ENCODE data around the gene AQP12A. TPM values are rescaled to one million over a fixed set of nuclear protein-coding genes. Genes with fewer than 3 reads are reported as not detected.

Gene AQP12A
- total RNA-seq, 1 donor from 2014 or later: not detected

DNA sequence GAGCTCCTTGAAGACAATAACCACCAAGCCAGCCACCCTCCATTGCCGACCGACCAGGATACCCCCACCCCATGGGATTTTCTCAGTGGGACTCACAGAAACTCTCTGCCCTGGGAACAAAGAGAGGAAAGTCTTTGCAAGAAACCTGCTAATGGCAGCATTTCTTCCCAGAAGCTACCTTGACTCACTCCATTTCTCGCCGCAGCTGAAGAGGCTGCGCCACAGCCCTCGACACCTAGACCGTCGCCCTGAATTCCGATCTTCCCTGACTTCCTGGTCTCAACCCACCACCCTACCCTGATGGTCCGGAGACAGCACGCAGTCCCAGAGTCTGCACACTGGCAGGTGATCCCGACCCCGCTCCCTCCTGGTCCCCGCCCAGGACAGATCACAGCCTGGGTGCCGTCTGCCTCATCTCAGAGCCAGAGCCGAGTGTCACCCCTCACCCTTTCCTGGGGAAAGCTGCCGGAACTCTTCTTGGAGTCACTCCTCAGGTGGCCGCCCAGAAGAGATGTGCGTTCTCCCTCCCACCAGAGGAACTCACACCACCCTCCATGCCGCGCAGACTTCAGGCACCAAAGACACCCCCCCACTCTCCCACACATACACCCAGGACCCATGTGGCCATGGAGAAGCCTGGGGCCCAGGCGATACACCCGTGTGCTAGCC, 24.6 kb downstream of the AQP12A start:
- ATAC-seq: no peak
- intact Hi-C loops (cut with DNase I): no loop called here
- peak; percentile 27 for DNase-seq (ENCODE audit: missing footprints)

DNA sequence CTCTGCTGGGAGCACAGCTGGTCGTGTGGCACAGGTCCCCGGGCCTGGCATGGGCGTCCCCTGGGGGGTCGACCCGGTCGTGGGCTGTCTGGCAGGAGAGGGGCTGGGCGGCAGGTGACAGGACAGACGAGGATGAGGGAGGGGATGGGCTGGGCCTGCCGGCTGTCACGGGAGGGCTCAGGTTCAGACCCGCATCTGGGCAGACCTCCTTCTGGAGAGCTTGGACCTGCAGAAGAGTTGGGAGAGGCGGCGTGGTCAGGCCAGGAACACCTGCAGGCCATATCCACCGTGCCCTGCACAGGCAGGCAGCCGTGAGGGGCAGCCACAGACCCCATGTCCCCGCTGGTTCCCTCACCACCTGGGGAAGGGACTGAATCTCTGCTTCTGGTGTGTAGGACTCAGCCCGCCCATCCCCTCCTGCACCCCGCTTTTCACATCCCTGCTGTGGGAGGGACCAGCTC, 25.5 kb downstream of the AQP12A start:
- DNase-seq (ENCODE audit: missing footprints) (peak; percentile 65), ATAC-seq (no peak)

DNA sequence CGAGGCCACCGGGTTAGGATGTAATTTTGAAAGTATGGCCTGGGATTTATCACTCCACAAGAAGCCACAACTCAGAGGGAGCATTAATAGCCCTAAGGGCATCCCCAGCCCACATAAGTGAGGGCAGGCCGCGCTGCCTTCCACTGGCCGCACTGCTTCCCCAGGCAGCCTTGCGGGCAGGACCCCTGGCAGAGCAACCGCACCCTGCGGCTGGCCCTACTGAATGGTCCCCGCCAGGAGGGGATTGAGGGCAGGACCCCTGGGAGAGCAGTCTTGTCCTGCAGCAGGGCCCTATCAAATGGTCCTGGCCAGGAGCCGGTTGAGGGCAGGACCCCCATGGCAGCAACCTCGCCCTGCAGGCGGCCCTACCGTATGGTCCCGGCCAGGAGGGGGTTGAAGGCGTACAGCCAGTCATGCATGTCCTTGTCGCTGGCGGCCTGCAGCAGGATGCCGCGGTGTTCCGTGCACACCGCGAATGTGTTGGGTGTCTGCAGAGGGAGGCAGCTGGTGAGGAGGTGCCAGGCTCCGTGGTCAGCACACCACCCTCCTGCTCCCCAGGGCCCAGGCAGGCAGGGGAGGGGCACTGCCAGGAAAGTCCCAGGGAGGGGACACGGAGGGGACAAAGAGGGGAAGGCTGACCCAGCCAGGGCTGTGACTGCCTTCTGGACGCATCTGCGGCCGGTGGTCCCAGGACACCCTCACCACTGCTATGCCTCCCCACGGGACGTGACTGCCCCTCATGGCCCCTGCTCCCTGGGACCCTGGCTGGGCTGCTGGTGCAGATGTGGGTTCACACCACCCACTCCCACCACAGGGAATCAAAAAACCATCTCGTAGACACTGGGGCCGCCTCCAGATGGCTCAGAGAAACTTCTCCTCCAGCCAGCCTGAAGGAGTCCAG, 26.3 kb downstream of the AQP12A start:
- intact Hi-C loops (cut with DNase I): no loop called here
- DNase-seq (ENCODE audit: missing footprints): peak; percentile 71
- no peak for ATAC-seq

More for the DNA sequence above, 25.5 kb downstream of the AQP12A start:
- intact Hi-C loops (cut with DNase I): no loop called here

DNA sequence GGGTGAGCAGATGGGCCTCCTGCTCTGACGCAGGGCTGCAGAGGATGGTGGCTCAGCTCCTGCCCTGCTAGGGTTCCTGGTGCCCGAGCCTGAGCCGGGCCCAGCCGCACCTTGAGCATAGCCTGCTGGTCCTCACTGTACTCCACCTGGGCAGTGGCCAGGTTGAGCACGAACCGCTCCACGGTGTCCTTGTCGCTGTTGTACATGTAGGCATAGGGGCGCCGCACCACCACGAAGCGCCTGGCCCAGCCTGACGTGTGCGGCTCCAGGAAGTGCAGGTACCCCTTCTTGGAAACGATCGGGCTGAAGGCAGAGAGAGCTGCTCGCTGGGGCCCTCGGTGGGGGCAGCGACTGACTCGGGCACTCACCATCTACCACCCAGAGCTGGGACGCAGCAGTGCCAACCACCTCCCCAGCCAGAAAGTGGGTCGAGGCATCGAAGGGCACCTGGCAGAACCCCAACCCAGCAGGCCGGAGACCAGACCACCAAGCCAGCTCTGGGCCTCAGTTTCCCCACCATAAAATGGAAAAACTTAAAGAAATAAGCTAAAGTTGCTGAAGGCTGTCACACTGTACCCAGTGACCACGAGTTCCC, 27.3 kb downstream of the AQP12A start:
- intact Hi-C loops (cut with DNase I): no loop called here
- DNase-seq (ENCODE audit: missing footprints): peak; percentile 68
- no peak for ATAC-seq

GRCh38 chr2:240719676-240720545, 28.2 kb downstream of the AQP12A start:
- intact Hi-C loops (cut with DNase I): no loop called here
- ATAC-seq: no peak
- peak; percentile 50 for DNase-seq (ENCODE audit: missing footprints)

GRCh38 chr2:240720686-240721595, 29.3 kb downstream of the AQP12A start:
- intact Hi-C loops (cut with DNase I): no loop called here
- no peak for DNase-seq (ENCODE audit: missing footprints)
- ATAC-seq: no peak

DNA sequence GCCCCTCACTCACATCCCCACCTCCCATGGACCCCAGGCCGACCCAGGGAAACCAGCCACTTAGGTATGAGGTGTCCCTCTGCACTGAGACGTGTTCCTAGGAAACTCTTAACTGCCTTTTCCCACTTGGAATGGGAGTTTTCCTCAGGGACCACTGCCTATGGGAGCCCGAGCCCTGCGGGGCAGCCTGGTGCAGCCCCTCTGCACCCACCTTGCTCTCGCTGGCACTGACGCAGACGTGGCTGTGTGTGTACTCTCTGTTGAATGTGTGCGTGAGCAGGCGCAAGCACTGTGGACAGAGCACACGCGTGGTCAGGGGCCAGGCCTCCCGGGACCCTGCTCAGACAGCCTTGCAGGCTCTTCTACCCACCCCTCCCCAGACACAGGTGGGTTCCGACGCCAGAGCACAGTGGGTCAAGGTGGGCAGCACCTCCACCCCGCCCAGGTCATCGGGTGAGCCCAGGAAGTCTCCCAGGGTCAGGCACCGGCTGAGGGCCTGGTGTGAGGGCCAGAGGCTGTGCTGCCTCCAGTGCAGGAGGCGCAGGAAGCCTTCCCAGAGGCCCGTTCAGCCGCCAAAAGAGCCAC, 30.0 kb downstream of the AQP12A start:
- intact Hi-C loops (cut with DNase I): no loop called here
- no peak for ATAC-seq
- DNase-seq (ENCODE audit: missing footprints): no peak

DNA sequence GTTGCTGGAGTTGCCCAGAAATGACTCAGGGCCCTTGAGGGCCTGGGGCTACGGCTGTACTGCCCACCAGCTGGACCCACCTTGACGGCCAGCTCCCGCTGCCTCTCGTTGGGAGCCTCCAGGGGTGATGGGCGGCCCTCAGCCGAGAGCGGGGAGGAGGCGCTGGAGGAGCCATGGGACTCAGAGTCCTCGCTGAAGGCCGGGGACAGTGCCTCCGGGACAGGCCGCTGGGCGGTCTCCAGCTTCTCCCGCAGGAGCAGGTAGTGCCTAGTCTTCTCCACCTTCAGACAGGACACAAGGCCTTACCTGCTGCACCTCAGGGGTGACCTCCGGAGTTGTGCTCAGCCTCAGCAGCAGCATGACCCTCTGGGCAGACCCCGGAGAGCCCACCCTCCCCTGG, 30.7 kb downstream of the AQP12A start:
- DNase-seq (ENCODE audit: missing footprints) (no peak), ATAC-seq (no peak)
- intact Hi-C loops (cut with DNase I): no loop called here

- DNase-seq (ENCODE audit: missing footprints) (no peak), ATAC-seq (no peak)
- intact Hi-C loops (cut with DNase I): no loop called here
Measured at GRCh38 chr2:240722796-240723735, 31.4 kb downstream of the AQP12A start.

DNA sequence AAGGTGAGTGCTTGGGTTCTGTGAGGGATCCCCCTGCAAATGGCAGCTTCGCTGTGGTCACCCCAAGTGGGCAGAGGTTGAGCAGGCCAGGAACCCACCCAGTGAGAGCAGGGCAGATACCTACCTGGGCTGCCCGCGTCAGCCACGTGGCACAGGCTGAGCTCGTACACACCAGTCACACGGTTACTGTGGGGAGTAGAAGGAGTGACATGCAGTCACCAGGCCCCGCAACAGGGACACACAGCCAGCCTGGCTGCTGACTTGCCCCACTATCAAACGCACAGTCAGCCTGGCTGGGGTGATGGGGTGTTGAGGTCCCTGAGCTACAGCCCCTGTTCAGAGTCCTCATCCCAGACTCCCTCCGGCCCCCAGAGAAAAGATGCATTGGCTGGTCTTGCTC, 32.2 kb downstream of the AQP12A start:
- ATAC-seq: no peak
- DNase-seq (ENCODE audit: missing footprints): no peak
- intact Hi-C loops (cut with DNase I): no loop called here

GRCh38 chr2:240724431-240724830, 32.8 kb downstream of the AQP12A start:
- ATAC-seq (no peak), DNase-seq (ENCODE audit: missing footprints) (no peak)
- intact Hi-C loops (cut with DNase I): no loop called here

GRCh38 chr2:240725266-240725665, 33.6 kb downstream of the AQP12A start:
- ATAC-seq: no peak
- intact Hi-C loops (cut with DNase I): no loop called here
- no peak for DNase-seq (ENCODE audit: missing footprints)

GRCh38 chr2:240725671-240726070, 34.0 kb downstream of the AQP12A start:
- no peak for DNase-seq (ENCODE audit: missing footprints)
- no peak for ATAC-seq
- intact Hi-C loops (cut with DNase I): no loop called here

DNA sequence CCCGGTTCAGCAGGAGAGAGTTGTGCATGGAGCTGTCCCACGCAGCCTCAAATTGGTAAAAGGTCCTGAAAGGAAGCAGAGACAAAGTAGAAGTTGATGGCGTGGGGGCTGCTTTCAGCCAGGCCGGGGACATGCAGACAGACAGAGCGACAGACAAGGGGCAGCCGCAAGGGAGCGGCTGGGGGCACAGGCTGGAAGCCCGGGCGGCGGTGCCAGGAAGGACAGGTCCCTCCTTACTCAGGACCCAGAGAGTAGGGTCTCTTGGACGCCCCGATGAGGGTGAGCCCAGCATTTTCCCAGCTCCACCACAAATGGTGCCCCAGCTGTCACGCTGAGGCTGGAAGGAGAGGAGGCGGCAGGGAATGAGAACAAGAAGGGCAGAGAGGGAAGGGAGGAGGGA, 35.2 kb downstream of the AQP12A start:
- intact Hi-C loops (cut with DNase I): no loop called here

DNA sequence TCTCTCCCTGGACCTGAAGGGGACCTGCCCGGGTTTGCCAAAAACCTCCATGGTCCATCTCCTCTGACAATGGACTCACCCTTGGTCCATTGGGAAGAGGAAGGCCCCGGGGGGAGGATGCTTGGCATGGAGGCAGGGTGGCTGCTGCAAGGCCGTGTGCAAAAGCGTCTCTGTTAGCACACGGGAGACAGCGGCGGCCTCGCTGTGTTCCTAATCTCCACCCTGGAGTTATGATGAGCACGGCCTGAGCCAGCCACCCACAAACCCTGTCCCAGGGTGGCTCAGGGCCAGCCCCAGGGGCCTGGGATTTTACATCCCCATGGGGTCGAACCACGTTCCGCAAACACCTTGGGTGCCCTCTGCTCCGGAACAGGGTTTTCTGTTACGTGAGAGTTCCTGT, 35.8 kb downstream of the AQP12A start:
- intact Hi-C loops (cut with DNase I): no loop called here
- DNase-seq (ENCODE audit: missing footprints): no peak
- ATAC-seq: no peak

More for the DNA sequence above, 35.2 kb downstream of the AQP12A start:
- no peak for ATAC-seq
- no peak for DNase-seq (ENCODE audit: missing footprints)

DNA sequence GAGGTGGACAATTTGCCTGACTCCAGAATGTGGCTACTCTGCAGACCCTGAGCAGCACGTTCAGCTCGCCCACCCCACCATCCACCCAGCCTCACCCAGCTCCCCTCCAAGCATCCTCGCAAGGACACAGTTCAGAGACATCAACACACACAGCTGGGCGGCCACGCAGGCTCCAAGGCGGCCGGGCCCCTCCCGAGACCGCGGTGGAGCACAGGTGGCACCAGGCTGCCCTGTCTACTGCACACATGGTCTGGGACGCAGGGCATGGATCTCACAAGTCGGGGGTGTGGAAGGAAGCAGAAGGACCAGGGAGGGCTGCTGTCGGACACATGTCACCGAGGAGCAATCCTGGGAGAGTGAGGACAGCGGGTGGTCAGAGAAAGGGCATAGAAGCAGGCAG, 36.2 kb downstream of the AQP12A start:
- intact Hi-C loops (cut with DNase I): no loop called here
- DNase-seq (ENCODE audit: missing footprints) (no peak), ATAC-seq (no peak)

Data from Right ventricle myocardium inferior (tissue), 1 donor.